ENCODE data around the gene ANKLE1. TPM values are rescaled to one million over a fixed set of nuclear protein-coding genes. Genes with fewer than 3 reads are reported as not detected.

The ANKLE1 gene
- polyA plus RNA-seq, 1 experiment: 0.38 TPM

DNA sequence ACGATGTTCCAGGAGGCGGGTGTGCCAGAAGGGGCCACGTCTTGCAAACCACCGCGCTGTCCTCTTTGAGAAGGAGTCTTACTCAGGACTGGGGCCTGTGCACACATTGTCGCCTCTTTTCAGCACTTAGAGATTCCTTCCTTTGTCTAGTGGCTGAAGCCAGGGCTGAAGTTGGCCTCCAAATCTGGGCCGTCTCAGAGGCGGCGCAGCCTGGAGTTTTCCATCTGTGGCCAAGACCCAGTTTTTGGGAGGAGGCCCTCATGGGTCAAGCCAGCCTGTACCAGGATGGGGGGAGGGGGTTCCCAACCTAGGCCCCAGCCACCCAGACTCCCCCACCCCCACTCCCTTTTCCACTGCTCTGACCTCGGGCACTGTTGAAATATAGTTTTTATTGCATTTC lies 41.2 kb downstream of the ANKLE1 start:
- ChIA-PET POLR2A (no interaction called here), CTCF (no interaction called here)
- TF ChIP-seq, protein P1, sequence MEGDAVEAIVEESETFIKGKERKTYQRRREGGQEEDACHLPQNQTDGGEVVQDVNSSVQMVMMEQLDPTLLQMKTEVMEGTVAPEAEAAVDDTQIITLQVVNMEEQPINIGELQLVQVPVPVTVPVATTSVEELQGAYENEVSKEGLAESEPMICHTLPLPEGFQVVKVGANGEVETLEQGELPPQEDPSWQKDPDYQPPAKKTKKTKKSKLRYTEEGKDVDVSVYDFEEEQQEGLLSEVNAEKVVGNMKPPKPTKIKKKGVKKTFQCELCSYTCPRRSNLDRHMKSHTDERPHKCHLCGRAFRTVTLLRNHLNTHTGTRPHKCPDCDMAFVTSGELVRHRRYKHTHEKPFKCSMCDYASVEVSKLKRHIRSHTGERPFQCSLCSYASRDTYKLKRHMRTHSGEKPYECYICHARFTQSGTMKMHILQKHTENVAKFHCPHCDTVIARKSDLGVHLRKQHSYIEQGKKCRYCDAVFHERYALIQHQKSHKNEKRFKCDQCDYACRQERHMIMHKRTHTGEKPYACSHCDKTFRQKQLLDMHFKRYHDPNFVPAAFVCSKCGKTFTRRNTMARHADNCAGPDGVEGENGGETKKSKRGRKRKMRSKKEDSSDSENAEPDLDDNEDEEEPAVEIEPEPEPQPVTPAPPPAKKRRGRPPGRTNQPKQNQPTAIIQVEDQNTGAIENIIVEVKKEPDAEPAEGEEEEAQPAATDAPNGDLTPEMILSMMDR (IDR thresholded peaks at IDR 0.05; ENCODE audit: insufficient read depth, low read depth, low read length): no peak
- Histone ChIP-seq H3K4me3 (ENCODE audit: low read depth, low read length) (no peak overlapping the region), H3K36me3 (ENCODE audit: control insufficient read depth, insufficient read depth, low read length) (peaks cover 14% of the 10 kb centered on the region), H3K27me3 (ENCODE audit: control insufficient read depth, insufficient read depth, low read length) (no peaks in the 10 kb centered on the region)
- DNase-seq (ENCODE audit: low read depth): no peak

DNA sequence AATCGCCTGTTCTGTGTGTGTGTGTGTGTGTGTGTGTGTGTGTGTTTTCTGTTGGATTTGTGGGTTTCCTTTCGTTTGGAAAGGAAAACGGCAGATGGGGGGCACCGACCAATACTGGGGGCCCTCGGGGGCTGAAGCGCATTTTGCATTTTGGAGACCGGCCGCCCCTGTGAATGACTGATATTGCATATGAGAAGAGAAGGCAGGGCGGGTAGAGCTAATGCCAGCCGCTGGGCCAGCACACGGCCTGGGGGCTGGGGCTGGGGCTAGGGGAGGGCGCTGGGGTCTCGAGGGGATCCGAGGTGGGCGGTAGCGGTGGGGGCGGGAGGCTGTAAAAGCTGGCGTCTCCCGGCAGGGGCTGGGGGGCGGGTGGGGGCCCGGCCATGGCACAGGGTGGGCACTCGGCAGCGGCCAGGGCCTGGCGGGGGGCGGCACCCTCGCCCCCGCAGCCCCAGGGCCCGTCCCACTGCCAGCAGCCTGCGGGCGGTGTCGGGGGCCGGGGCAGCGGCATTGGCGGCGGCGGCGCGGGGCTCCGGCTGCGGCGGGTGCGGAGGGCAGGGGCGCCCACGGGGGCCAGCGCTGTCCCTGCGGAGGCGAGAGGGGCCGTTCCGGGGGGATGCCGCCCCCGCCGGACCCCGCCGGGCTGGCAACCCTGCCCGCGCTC lies 41.7 kb downstream of the ANKLE1 start:
- Histone ChIP-seq H3K4me3 (ENCODE audit: low read depth, low read length) (no peak overlapping the region), H3K27me3 (ENCODE audit: control insufficient read depth, insufficient read depth, low read length) (no peaks in the 10 kb centered on the region), H3K36me3 (ENCODE audit: control insufficient read depth, insufficient read depth, low read length) (peaks cover 14% of the 10 kb centered on the region)
- DNase-seq (ENCODE audit: low read depth): no peak
- TF ChIP-seq, protein P1 (IDR thresholded peaks at IDR 0.05; ENCODE audit: insufficient read depth, low read depth, low read length): no peak
- ChIA-PET POLR2A (interaction anchor here (0.6 kb wide), 1 partner anchor 12 kb away, joined by 5 read pairs; no protein-coding TSS in a partner anchor), CTCF (no interaction called here)

DNA sequence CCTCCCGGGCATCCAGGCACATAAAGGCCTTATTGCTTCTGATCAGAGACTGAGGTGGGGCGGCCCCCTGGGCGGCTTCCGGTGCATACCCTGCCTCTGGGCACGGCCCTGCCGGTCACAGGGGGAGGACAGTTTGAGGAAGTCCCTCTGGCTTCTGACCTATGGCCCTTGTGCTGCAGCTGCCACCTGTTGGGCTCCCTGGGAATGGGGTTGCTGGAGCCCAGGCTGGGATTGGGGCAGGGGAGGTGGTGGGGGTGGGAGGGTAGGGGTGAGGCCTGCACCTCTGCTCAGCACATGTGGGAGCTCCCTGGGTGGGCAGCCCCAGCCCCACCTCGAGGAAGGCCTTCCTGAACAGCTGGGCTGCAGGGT lies 42.2 kb downstream of the ANKLE1 start:
- DNase-seq (ENCODE audit: low read depth): no peak
- no peaks in the 10 kb centered on the region for H3K27me3 ChIP-seq (ENCODE audit: control insufficient read depth, insufficient read depth, low read length)
- ChIA-PET POLR2A (interaction anchor here (0.6 kb wide), 1 partner anchor 12 kb away, joined by 5 read pairs; no protein-coding TSS in a partner anchor), CTCF (no interaction called here)
- peaks cover 14% of the 10 kb centered on the region for H3K36me3 ChIP-seq (ENCODE audit: control insufficient read depth, insufficient read depth, low read length)
- no peak overlapping the region for H3K4me3 ChIP-seq (ENCODE audit: low read depth, low read length)
- TF ChIP-seq, protein P1 (IDR thresholded peaks at IDR 0.05; ENCODE audit: insufficient read depth, low read depth, low read length): no peak

DNA sequence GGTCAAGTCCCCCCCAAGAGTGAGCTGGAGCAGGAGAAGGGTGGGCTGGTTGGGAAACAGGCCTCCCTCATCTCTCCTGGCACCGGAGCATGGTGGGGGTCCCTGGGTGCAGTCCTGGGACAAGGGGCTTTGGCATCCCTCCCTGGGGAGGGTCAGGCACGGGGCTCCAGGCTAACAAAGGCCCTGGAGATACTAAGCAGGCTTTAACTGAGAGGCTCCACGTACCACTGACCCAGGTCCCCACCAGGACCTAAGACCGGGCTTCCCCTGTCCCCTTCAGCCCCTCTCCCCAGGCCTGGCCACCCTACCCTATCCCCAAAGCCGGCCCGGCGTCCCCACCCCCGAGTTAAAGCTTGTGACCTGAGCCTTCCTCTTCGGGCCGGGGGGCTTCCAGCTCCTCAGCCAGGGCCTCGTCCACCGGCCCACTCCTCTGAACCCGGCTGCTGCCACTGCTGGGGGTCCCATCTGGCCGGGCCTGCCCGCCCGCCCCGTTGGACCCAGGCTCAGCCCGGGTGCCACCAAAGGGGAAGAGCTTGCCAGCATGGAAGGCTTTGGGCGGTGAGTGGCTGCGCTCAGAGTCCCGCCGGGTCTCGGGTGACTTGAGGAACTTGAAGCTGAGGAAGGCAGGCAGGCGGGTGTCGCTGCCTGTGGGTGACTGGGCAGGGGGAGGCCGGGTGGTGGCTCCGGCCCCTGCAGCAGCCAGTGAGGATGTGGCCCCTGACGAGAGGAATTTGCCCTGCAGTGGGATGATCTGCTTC lies 42.8 kb downstream of the ANKLE1 start:
- TF ChIP-seq, protein P1 (IDR thresholded peaks at IDR 0.05; ENCODE audit: insufficient read depth, low read depth, low read length): no peak
- POLR2A ChIA-PET: no interaction called here
- Histone ChIP-seq H3K36me3 (ENCODE audit: control insufficient read depth, insufficient read depth, low read length) (peaks cover 14% of the 10 kb centered on the region), H3K4me3 (ENCODE audit: low read depth, low read length) (no peak overlapping the region), H3K27me3 (ENCODE audit: control insufficient read depth, insufficient read depth, low read length) (no peaks in the 10 kb centered on the region)
- DNase-seq (ENCODE audit: low read depth): no peak
- CTCF ChIA-PET: no interaction called here

DNA sequence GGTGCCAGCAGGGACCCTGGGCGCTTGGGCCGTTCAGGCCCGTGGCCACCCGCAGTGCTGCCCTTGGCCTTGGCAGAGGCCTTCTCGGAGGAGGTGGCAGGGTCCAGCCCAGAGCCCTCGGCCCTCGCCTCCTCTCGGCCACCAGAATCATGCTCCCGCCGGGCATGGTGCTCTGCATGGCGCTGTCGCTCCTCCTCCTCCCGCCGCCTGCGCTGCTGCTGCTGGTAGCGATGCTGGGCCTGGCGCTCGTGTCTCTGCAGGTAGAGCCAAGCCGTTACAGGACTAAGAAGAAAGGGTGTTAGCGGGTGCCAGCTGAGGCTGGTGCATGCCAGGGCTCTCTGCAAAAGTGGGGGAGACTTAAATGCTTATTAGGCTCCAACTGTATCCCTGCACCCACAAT lies 43.4 kb downstream of the ANKLE1 start:
- ChIA-PET CTCF (no interaction called here), POLR2A (no interaction called here)
- H3K36me3 ChIP-seq (ENCODE audit: control insufficient read depth, insufficient read depth, low read length): peaks cover 14% of the 10 kb centered on the region
- no peak overlapping the region for H3K4me3 ChIP-seq (ENCODE audit: low read depth, low read length)
- no peaks in the 10 kb centered on the region for H3K27me3 ChIP-seq (ENCODE audit: control insufficient read depth, insufficient read depth, low read length)
- DNase-seq (ENCODE audit: low read depth): no peak
- TF ChIP-seq, protein P1 (IDR thresholded peaks at IDR 0.05; ENCODE audit: insufficient read depth, low read depth, low read length): no peak
